IMR-90 (cell line): Measurements from ENCODE around the gene TREH. TPM values are rescaled to one million over a fixed set of nuclear protein-coding genes. Genes with fewer than 3 reads are reported as not detected.
A peak's percentile ranks its signal among the peaks of the same experiment; 100 is the strongest.

Experiments
- ATAC-seq: fragments of 200-7000 bp; cut with Tn5 transposase; 2 replicates; pipeline ENCODE4 v1.9.1; 2020; ENCODE audit warnings: low read depth, mild to moderate bottlenecking, moderate library complexity
- BruUV-seq: library from RNA; stranded (reverse); fragments of 400-500 nt; replicated peaks from 2 replicates; lab custom pipeline; 2021; lab: Mats Ljungman, UMichigan
- CTCF ChIA-PET: fragments of 300-600 bp; formaldehyde crosslinking; extraction: SDS; loops from one replicate; lab custom pipeline; 2021; ENCODE audit warnings: antibody characterized with exemption; lab: Yijun Ruan, JAX
- POLR2A ChIA-PET: fragments of 300-600 bp; sonication (Branson Sonifier 250); formaldehyde crosslinking; loops from one replicate; lab custom pipeline; 2022; ENCODE audit warnings: antibody characterized with exemption; ENCODE audit not compliant: unreplicated experiment; lab: Charles Lee
- DNase-seq: peaks from one replicate; pipeline ENCODE4 v3.0.0; 2013
- H2AFZ ChIP-seq: replicated peaks from 2 replicates; pipeline ENCODE3; 2013; ENCODE audit warnings: low read length, mild to moderate bottlenecking; ENCODE audit not compliant: poor library complexity
- H2AK5ac ChIP-seq: 2 replicates; pipeline ENCODE4 v1.6.1; 2013; ENCODE audit warnings: low read depth, low read length, inconsistent platforms
- H2AK9ac ChIP-seq: replicated peaks from 2 replicates; pipeline ENCODE3; 2013; ENCODE audit warnings: mild to moderate bottlenecking, low read depth, low read length, moderate library complexity; ENCODE audit not compliant: poor library complexity
- H2BK120ac ChIP-seq: 2 replicates; pipeline ENCODE4 v1.6.1; 2013; ENCODE audit warnings: low read depth, low read length, inconsistent platforms
- H2BK15ac ChIP-seq: 3 replicates; pipeline ENCODE4 v1.6.1; 2013; ENCODE audit warnings: low read depth, low read length, inconsistent platforms
- H2BK20ac ChIP-seq: 2 replicates; pipeline ENCODE4 v1.6.1; 2013; ENCODE audit warnings: low read depth, mild to moderate bottlenecking, inconsistent platforms, low read length, moderate library complexity
- H2BK5ac ChIP-seq: 2 replicates; pipeline ENCODE4 v1.6.1; 2013; ENCODE audit warnings: mild to moderate bottlenecking, low read depth, low read length, inconsistent platforms; ENCODE audit not compliant: poor library complexity, severe bottlenecking
- H3K14ac ChIP-seq: replicated peaks from 2 replicates; pipeline ENCODE4 v1.6.1; 2013; ENCODE audit warnings: low read depth, low read length, inconsistent platforms
- H3K18ac ChIP-seq: 2 replicates; pipeline ENCODE4 v1.6.1; 2013; ENCODE audit warnings: low read depth, low read length, control low read depth
- H3K23ac ChIP-seq: 2 replicates; pipeline ENCODE4 v1.6.1; 2013; ENCODE audit warnings: low read depth, low read length, inconsistent platforms
- H3K27ac ChIP-seq: 2 replicates; pipeline ENCODE4 v1.5.1; 2013; ENCODE audit warnings: mild to moderate bottlenecking, control low read depth, low read length; ENCODE audit not compliant: insufficient read depth
- H3K27me3 ChIP-seq: 2 replicates; pipeline ENCODE4 v1.6.1; 2013; ENCODE audit warnings: low read length; ENCODE audit not compliant: control insufficient read depth, insufficient read depth
- H3K36me3 ChIP-seq: 2 replicates; pipeline ENCODE4 v1.6.1; 2013; ENCODE audit warnings: low read length, mixed read lengths; ENCODE audit not compliant: control insufficient read depth, insufficient read depth
- H3K4ac ChIP-seq: 2 replicates; pipeline ENCODE4 v1.6.1; 2013; ENCODE audit warnings: low read depth, low read length, inconsistent platforms
- H3K4me1 ChIP-seq: 2 replicates; pipeline ENCODE4 v1.6.1; 2013; ENCODE audit warnings: low read length, mixed read lengths; ENCODE audit not compliant: control insufficient read depth, insufficient read depth
- H3K4me2 ChIP-seq: 2 replicates; pipeline ENCODE4 v1.6.1; 2013; ENCODE audit warnings: low read depth, mild to moderate bottlenecking, control low read depth, low read length, moderate library complexity
- H3K4me3 ChIP-seq: 2 replicates; pipeline ENCODE4 v1.5.1; 2013; ENCODE audit warnings: low read depth, mild to moderate bottlenecking, control low read depth, low read length, moderate library complexity; ENCODE audit not compliant: insufficient read depth
- H3K56ac ChIP-seq: 2 replicates; pipeline ENCODE4 v1.6.1; 2013; ENCODE audit warnings: low read length, inconsistent platforms; ENCODE audit not compliant: insufficient read depth; ENCODE audit errors: extremely low read depth
- H3K79me1 ChIP-seq, 2 experiments: 2 replicates each; pipeline ENCODE4 v1.6.1; 2013; ENCODE audit warnings: low read length in 2 of 2, inconsistent platforms in 1 of 2, low read depth in 1 of 2
- H3K9ac ChIP-seq: 2 replicates; pipeline ENCODE4 v1.6.1; 2013; ENCODE audit warnings: low read depth, low read length, control low read depth
- H3K9me1 ChIP-seq: 2 replicates; pipeline ENCODE4 v1.6.1; 2013; ENCODE audit warnings: low read length, inconsistent platforms; ENCODE audit not compliant: insufficient read depth
- H3K9me3 ChIP-seq: 2 replicates; pipeline ENCODE4 v1.6.1; 2013; ENCODE audit warnings: low read length; ENCODE audit not compliant: control insufficient read depth, insufficient read depth
- H4K20me1 ChIP-seq: 2 replicates; pipeline ENCODE4 v1.6.1; 2013; ENCODE audit warnings: low read length, inconsistent platforms; ENCODE audit not compliant: insufficient read depth
- H4K5ac ChIP-seq: 2 replicates; pipeline ENCODE4 v1.6.1; 2013; ENCODE audit warnings: mild to moderate bottlenecking, low read depth, low read length, control low read depth
- H4K8ac ChIP-seq, 2 experiments: 2 replicates each; pipeline ENCODE4 v1.6.1; 2013; ENCODE audit warnings: low read depth in 2 of 2, low read length in 2 of 2, control low read depth in 1 of 2, inconsistent platforms in 1 of 2
- H4K91ac ChIP-seq: 2 replicates; pipeline ENCODE4 v1.6.1; 2013; ENCODE audit warnings: low read depth, low read length, inconsistent platforms; ENCODE audit not compliant: insufficient read depth
- BHLHE40 ChIP-seq: fragments of 150-350 bp; IDR thresholded peaks from 2 replicates; pipeline ENCODE4 v1.6.1; 2016; ENCODE audit warnings: mild to moderate bottlenecking, low read depth, low read length
- CHD1 ChIP-seq: IDR thresholded peaks from 2 replicates; pipeline ENCODE4 v1.6.1; 2012; ENCODE audit warnings: low read depth, low read length, improper control_type of control experiment
- CTCF ChIP-seq: conservative IDR thresholded peaks from 2 replicates; pipeline ENCODE4 v1.5.1; 2012; ENCODE audit warnings: mild to moderate bottlenecking, low read depth, low read length, improper control_type of control experiment
- FOS ChIP-seq: fragments of 150-350 bp; IDR thresholded peaks from 2 replicates; pipeline ENCODE4 v1.6.1; 2016; ENCODE audit warnings: low read depth, low read length
- MAFK ChIP-seq: IDR thresholded peaks from 2 replicates; pipeline ENCODE4 v1.6.1; 2012; ENCODE audit warnings: low read depth, low read length, improper control_type of control experiment
- MAZ ChIP-seq: IDR thresholded peaks from 2 replicates; pipeline ENCODE4 v1.6.1; 2012; ENCODE audit warnings: low read depth, mild to moderate bottlenecking, low read length, improper control_type of control experiment, moderate library complexity, borderline replicate concordance
- POLR2A ChIP-seq: IDR thresholded peaks from 2 replicates; pipeline ENCODE4 v1.6.1; 2012; ENCODE audit warnings: mild to moderate bottlenecking, low read depth, low read length
- RAD21 ChIP-seq: IDR thresholded peaks from 2 replicates; pipeline ENCODE4 v1.6.1; 2012; ENCODE audit warnings: low read length, improper control_type of control experiment
- RCOR1 ChIP-seq: IDR thresholded peaks from 2 replicates; pipeline ENCODE4 v1.6.1; 2012; ENCODE audit warnings: mild to moderate bottlenecking, low read length, improper control_type of control experiment; ENCODE audit not compliant: insufficient replicate concordance
- RFX5 ChIP-seq: IDR thresholded peaks from 2 replicates; pipeline ENCODE4 v1.8.0; 2012; ENCODE audit warnings: low read depth, mild to moderate bottlenecking, low read length, moderate library complexity
- SMC3 ChIP-seq: fragments of 150-350 bp; IDR thresholded peaks from 2 replicates; pipeline ENCODE4 v1.6.1; 2016; ENCODE audit warnings: low read depth, mild to moderate bottlenecking, antibody characterized with exemption, low read length, moderate library complexity
- WGBS, 2 experiments: methylation state at CpG; one replicate each; pipeline versions ENCODE4 v1.1.5 to v1.1.7; 2013; ENCODE audit warnings: missing lambda C conversion rate in 2 of 2; ENCODE audit not compliant: insufficient read length in 1 of 2; ENCODE audit errors: extremely low coverage in 2 of 2; 5-methylcytosine and 5-hydroxymethylcytosine counted together
- dilution Hi-C: fragments of 300-500 bp; cut with HindIII; formaldehyde crosslinking; loops from one replicate; pipeline ENCODE4 v1.14.3; 2018; ENCODE audit warnings: low sequenced_read_pairs; ENCODE audit not compliant: unreplicated experiment
- in situ Hi-C: fragments of 300-500 bp; cut with MboI; formaldehyde crosslinking; loops from 3 replicates; pipeline ENCODE4 v1.14.3; 2019; ENCODE audit warnings: low sequenced_read_pairs, inconsistent platforms, mixed read lengths
- intact Hi-C: fragments of 100-400 bp; cut with micrococcal nuclease; formaldehyde crosslinking; loops from 2 replicates; pipeline ENCODE4 v1.10.0; 2022
- polyA plus RNA-seq, 3 experiments: library from polyadenylated mRNA; depleted of rRNA; stranded (reverse); fragments of >200 nt; gene quantifications; 2 replicates each; pipeline ENCODE4 v1.2.3, GENCODE V29; 2012; ENCODE audit warnings: low replicate concordance in 1 of 3
- total RNA-seq: library from RNA; depleted of rRNA; stranded (reverse); fragments of >200 nt; gene quantifications from 2 replicates; pipeline ENCODE4 v1.2.3, GENCODE V29; 2012
- TF ChIP-seq, protein P1 (sequence below): fragments of 150-350 bp; IDR thresholded peaks from 2 replicates; pipeline ENCODE4 v1.6.1; 2016; ENCODE audit warnings: low read depth, mild to moderate bottlenecking, low read length, moderate library complexity, borderline replicate concordance

TREH gene
- total and polyA plus RNA-seq, 2 of the 4 experiments (the other 2 are of a cell fraction), result not detected

GRCh38 chr11:118689852-118690552 is 10.6 kb upstream of the TREH start:
- Histone ChIP-seq H3K56ac (peak overlapping the region; percentile 40; the same call in 1 of the 2 replicates), H3K9me3 (no peaks in the 10 kb centered on the region), H4K91ac (peak overlapping the region; percentile 90), H3K9me1 (peaks cover 8% of the 10 kb centered on the region; the same call in 1 of the 2 replicates), H2BK5ac (peak overlapping the region; percentile 67), H2BK120ac (peak overlapping the region; percentile 91), H3K4me1 (peaks cover 14% of the 10 kb centered on the region), H2BK15ac (peak overlapping the region; percentile 48; the same call in 1 of the 3 replicates), H2BK20ac (peak overlapping the region; percentile 86), H3K4ac (peak overlapping the region; percentile 93), H3K27ac (peak overlapping the region; percentile 39), H3K36me3 (no peaks in the 10 kb centered on the region), H3K14ac (peak overlapping the region; percentile 78), H4K5ac (peak overlapping the region; percentile 39; the same call in 1 of the 2 replicates), H3K18ac (peak overlapping the region; percentile 42), H2AK5ac (0 out of 2 replicates have a peak overlapping the region, but pooled peaks have one; percentile 14), H3K4me3 (peak overlapping the region; percentile 48), H2AK9ac (peak overlapping the region; percentile 89), H3K23ac (peak overlapping the region; percentile 74), H3K4me2 (peak overlapping the region; percentile 92), H3K79me1 (no peaks in the 10 kb centered on the region), H4K20me1 (no peaks in the 10 kb centered on the region), H4K8ac (peak overlapping the region; percentile 46 to 91; a peak in 3 of 4 replicates), H3K9ac (peak overlapping the region; percentile 46), H3K27me3 (peaks cover 5% of the 10 kb centered on the region), H2AFZ (peak overlapping the region; percentile 99)
- ChIA-PET CTCF (interaction anchor here (0.6 to 2.0 kb wide), 25 partner anchors 9 to 287 kb away, joined by 3 to 10 read pairs (median 4); partner anchors contain the start of gene UPK2), POLR2A (no interaction called here)
- TF ChIP-seq CTCF, result peak; percentile 91
- peak; percentile 33; the same call in 1 of the 2 replicates for TF ChIP-seq MAZ
- no peak for TF ChIP-seq FOS
- TF ChIP-seq MAFK, result no peak
- peak; percentile 65 for TF ChIP-seq SMC3
- TF ChIP-seq CHD1, result no peak
- TF ChIP-seq RFX5, result no peak
- peak; percentile 85 for TF ChIP-seq RAD21
- no peak for TF ChIP-seq RCOR1
- TF ChIP-seq POLR2A, result no peak
- TF ChIP-seq, protein P1, sequence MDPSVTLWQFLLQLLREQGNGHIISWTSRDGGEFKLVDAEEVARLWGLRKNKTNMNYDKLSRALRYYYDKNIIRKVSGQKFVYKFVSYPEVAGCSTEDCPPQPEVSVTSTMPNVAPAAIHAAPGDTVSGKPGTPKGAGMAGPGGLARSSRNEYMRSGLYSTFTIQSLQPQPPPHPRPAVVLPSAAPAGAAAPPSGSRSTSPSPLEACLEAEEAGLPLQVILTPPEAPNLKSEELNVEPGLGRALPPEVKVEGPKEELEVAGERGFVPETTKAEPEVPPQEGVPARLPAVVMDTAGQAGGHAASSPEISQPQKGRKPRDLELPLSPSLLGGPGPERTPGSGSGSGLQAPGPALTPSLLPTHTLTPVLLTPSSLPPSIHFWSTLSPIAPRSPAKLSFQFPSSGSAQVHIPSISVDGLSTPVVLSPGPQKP, result no peak
- no peak for TF ChIP-seq BHLHE40
- 24% methylated on average over 9 of the region's 30 CpGs; no CpG with 5 or more reads in 1 of the 2 experiments for WGBS, 2 experiments
- dilution Hi-C loops, result no loop called here
- BruUV-seq, result no TSS peak
- in situ Hi-C loops, result loop anchor here (5.0 kb wide), 1 partner anchor 267 kb away; the partner anchor contains the start of gene UPK2
- DNase-seq (peak; percentile 73), ATAC-seq (peak; percentile 98)
- intact Hi-C loops, result loop anchor here (1.0 to 2.0 kb wide), 3 partner anchors 59 to 266 kb away; partner anchors contain the start of gene UPK2
